Gastroesophageal sphincter (tissue), 3 donors: Measurements from ENCODE around the gene PLCB1.

Experiments used
- EP300 ChIP-seq: sonication (generic); formaldehyde crosslinking; IDR thresholded peaks from one replicate; pipeline ENCODE4 v1.6.1; 2017; ENCODE audit warnings: antibody characterized with exemption, mild to moderate bottlenecking
- POLR2A ChIP-seq, 2 donors: fragments of 450-650 bp; IDR thresholded peaks; one replicate each; pipeline ENCODE4 v1.6.1; 2017; ENCODE audit warnings: antibody characterized with exemption in 2 of 2, mild to moderate bottlenecking in 2 of 2, moderate library complexity in 1 of 2
- TF ChIP-seq, protein P1 (sequence below), 4 experiments: fragments of 200-600 bp in 2 of 4; fragments of 450-650 bp in 2 of 4; sonication (generic) in 1 of 4; IDR thresholded peaks; one replicate each; pipeline ENCODE4 v1.5.1; 2017 to 2019; ENCODE audit warnings: antibody characterized with exemption in 4 of 4, mild to moderate bottlenecking in 2 of 4, moderate library complexity in 2 of 4

DNA sequence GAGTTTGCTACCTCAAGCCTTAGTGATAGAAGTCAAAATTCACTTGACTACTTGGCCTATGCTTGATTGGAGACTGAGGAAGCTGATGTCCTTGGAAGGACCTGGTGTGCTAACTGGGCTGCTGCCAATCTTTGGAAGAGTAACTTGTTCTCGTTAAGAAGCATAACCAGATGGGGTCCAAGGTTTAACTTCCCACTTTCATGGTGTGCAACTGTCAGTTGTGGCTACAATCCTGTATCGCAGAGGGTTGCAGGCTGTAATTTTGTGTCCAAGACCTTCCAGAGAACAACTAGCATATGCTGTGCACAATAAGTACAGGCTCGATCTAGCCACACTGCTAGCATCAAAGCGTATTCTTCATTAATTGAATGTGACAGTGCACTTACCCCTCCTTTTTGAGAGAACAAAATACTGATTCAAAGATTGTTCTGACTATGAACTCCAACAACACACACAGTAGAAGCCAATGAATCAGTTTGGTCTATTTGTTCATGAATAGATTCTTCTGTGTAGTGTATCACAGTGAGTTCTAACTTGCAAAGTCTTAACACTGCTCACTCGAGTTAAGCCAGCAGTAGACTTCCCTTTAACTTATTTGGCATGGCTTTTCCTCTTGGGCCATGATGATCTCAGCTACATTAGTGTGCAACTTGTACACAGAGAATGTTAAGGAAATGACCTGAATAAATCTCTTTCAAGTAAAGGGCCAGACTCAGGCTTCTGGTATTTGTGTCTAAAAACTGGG lies 15.8 kb upstream of the PLCB1 start:
- TF ChIP-seq, protein P1, sequence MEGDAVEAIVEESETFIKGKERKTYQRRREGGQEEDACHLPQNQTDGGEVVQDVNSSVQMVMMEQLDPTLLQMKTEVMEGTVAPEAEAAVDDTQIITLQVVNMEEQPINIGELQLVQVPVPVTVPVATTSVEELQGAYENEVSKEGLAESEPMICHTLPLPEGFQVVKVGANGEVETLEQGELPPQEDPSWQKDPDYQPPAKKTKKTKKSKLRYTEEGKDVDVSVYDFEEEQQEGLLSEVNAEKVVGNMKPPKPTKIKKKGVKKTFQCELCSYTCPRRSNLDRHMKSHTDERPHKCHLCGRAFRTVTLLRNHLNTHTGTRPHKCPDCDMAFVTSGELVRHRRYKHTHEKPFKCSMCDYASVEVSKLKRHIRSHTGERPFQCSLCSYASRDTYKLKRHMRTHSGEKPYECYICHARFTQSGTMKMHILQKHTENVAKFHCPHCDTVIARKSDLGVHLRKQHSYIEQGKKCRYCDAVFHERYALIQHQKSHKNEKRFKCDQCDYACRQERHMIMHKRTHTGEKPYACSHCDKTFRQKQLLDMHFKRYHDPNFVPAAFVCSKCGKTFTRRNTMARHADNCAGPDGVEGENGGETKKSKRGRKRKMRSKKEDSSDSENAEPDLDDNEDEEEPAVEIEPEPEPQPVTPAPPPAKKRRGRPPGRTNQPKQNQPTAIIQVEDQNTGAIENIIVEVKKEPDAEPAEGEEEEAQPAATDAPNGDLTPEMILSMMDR (IDR thresholded peaks at IDR 0.05): no peak
- TF ChIP-seq EP300 (no peak), POLR2A (IDR thresholded peaks at IDR 0.05) (no peak)
